ENCODE results near the gene SMAD1.

The SMAD1 gene

DNA sequence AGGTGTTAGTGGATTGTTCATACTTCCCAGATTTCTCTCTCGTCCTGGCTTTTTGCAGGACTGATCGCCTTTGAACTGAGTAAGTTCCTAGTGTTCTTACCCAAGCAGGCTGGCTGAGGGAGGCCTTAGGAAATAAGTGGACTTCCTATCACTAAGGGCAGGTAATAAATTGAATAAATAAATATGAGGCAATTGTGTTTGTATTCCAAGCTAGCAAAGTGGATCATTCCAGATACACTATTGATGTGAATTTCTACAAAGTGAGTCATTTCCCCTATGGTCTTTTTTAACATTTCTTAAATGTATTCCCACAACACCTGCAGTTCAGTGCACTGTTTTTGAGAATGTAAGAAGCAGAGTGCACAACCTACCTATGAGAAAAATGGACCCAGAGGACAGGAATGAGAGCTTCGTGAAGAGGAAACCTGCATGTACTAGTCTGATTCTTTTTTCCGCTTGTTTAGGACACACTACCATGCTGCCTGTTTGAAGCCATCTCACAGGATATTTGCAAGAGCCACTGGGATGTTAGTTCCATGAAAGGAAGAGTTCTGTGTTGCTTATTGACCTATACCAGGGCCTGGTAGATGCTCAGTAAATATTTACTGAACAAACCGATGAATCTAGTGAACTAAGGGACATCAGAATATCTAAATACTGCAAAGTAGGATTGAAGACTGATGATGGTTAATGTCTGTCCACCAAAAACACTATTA, 29.0 kb upstream of the SMAD1 start:
- Histone ChIP-seq H3K27ac (ENCODE audit: low read length) (no peak overlapping the region), H3K9ac (ENCODE audit: low read length in 2 of 2) (no peak overlapping the region), H3K36me3 (ENCODE audit: control insufficient read depth in 2 of 2, insufficient read depth in 2 of 2, low read length in 2 of 2) (no peaks in the 10 kb centered on the region), H3K4me1 (ENCODE audit: control insufficient read depth, insufficient read depth, low read length) (no peaks in the 10 kb centered on the region), H3K27me3 (ENCODE audit: control insufficient read depth in 1 of 2, insufficient read depth in 2 of 2, low read length in 2 of 2) (no peaks in the 10 kb centered on the region), H3K4me3 (ENCODE audit: low read length in 2 of 2) (no peak overlapping the region), H3K9me3 (ENCODE audit: control insufficient read depth in 2 of 2, low read length in 2 of 2) (no peaks in the 10 kb centered on the region)

DNA sequence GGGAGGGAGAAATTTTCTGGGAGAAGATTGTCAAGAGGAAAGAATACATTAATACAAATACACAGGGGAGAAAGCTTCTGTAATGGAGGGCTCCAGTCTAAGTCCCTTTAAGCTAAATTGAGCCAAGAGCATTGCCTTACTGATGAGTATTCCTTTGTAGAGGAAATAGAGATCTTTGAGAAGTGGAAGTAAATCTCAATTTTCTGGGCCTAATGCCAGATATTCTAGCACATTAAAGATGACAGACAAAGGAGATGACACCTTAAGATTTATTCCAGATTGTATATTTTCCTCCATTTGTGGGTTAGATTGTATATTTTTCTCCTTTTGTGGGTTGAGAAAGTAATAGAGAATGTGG, 28.5 kb upstream of the SMAD1 start:
- Histone ChIP-seq H3K4me3 (ENCODE audit: low read length in 2 of 2) (no peak overlapping the region), H3K27ac (ENCODE audit: low read length) (no peak overlapping the region), H3K27me3 (ENCODE audit: control insufficient read depth in 1 of 2, insufficient read depth in 2 of 2, low read length in 2 of 2) (no peaks in the 10 kb centered on the region), H3K9ac (ENCODE audit: low read length in 2 of 2) (no peak overlapping the region), H3K36me3 (ENCODE audit: control insufficient read depth in 2 of 2, insufficient read depth in 2 of 2, low read length in 2 of 2) (no peaks in the 10 kb centered on the region), H3K4me1 (ENCODE audit: control insufficient read depth, insufficient read depth, low read length) (no peaks in the 10 kb centered on the region), H3K9me3 (ENCODE audit: control insufficient read depth in 2 of 2, low read length in 2 of 2) (no peaks in the 10 kb centered on the region)

DNA sequence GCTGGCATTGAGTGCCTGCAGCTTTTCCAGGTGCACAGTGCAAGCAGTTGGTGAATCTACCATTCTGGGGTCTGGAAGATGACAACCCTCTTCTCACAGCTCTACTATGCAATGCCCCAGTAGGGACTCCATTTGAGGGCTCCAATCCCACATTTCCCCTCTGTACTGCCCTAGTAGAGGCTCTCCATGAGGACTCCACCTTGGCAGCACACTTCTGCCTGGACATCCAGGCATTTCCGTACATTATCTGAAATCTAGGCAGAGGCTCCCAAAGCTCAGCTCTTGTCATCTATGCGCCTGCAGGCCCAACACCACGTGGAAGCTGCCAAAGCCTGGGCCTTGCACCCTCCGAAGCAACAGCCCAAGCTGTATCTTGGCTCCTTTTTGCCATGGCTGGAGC, 8.4 kb upstream of the SMAD1 start:
- Histone ChIP-seq H3K27me3 (ENCODE audit: control insufficient read depth in 1 of 2, insufficient read depth in 2 of 2, low read length in 2 of 2) (no peaks in the 10 kb centered on the region), H3K9ac (ENCODE audit: low read length in 2 of 2) (no peak overlapping the region), H3K36me3 (ENCODE audit: control insufficient read depth in 2 of 2, insufficient read depth in 2 of 2, low read length in 2 of 2) (no peaks in the 10 kb centered on the region), H3K27ac (ENCODE audit: low read length) (no peak overlapping the region), H3K9me3 (ENCODE audit: control insufficient read depth in 2 of 2, low read length in 2 of 2) (no peaks in the 10 kb centered on the region), H3K4me3 (ENCODE audit: low read length in 2 of 2) (no peak overlapping the region), H3K4me1 (ENCODE audit: control insufficient read depth, insufficient read depth, low read length) (no peaks in the 10 kb centered on the region)

DNA sequence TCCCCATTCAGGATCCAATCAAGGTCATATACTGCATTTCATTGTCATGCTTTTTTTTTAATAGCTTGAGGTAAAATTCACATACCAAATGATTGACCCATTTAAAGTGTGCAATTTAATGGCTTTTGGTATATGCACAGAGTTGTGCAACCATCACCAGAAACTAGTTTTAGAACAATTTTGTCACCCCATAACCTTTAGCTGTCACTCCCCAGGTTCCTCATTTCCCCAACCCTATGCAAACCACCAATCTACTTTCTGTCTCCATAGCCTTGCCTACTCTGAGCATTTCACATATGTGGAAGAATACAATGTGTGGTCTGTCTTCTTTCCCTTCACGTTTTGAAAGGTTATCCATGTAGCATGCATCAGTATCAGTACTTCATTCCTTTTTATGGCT, 1.4 kb upstream of the SMAD1 start:
- Histone ChIP-seq H3K9me3 (ENCODE audit: control insufficient read depth in 2 of 2, low read length in 2 of 2) (no peaks in the 10 kb centered on the region), H3K36me3 (ENCODE audit: control insufficient read depth in 2 of 2, insufficient read depth in 2 of 2, low read length in 2 of 2) (no peaks in the 10 kb centered on the region), H3K27me3 (ENCODE audit: control insufficient read depth in 1 of 2, insufficient read depth in 2 of 2, low read length in 2 of 2) (no peaks in the 10 kb centered on the region), H3K4me1 (ENCODE audit: control insufficient read depth, insufficient read depth, low read length) (peaks cover 9% of the 10 kb centered on the region), H3K4me3 (ENCODE audit: low read length in 2 of 2) (no peak overlapping the region), H3K27ac (ENCODE audit: low read length) (no peak overlapping the region), H3K9ac (ENCODE audit: low read length in 2 of 2) (no peak overlapping the region)

DNA sequence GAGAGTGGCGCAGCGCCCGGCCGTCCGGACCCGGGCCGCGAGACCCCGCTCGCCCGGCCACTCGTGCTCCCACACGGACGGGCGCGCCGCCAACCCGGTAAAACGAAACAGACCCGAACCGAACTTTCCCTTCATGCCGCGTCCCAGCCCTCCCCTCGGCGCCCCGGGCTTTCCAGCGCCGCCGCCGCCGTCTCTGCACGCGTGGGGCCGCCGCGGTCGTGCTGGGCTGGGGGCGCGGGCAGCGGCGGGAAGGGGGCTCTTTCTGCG, 222 bp downstream of the SMAD1 start:
- H3K9me3 ChIP-seq (ENCODE audit: control insufficient read depth in 2 of 2, low read length in 2 of 2): no peaks in the 10 kb centered on the region
- H3K9ac ChIP-seq (ENCODE audit: low read length in 2 of 2): peak overlapping the region; percentile 82 to 90
- H3K27ac ChIP-seq (ENCODE audit: low read length): peak overlapping the region; percentile 92
- peak overlapping the region; percentile 58 to 86 for H3K4me3 ChIP-seq (ENCODE audit: low read length in 2 of 2)
- peaks cover 9% of the 10 kb centered on the region for H3K4me1 ChIP-seq (ENCODE audit: control insufficient read depth, insufficient read depth, low read length)
- no peaks in the 10 kb centered on the region for H3K36me3 ChIP-seq (ENCODE audit: control insufficient read depth in 2 of 2, insufficient read depth in 2 of 2, low read length in 2 of 2)
- no peaks in the 10 kb centered on the region for H3K27me3 ChIP-seq (ENCODE audit: control insufficient read depth in 1 of 2, insufficient read depth in 2 of 2, low read length in 2 of 2)

DNA sequence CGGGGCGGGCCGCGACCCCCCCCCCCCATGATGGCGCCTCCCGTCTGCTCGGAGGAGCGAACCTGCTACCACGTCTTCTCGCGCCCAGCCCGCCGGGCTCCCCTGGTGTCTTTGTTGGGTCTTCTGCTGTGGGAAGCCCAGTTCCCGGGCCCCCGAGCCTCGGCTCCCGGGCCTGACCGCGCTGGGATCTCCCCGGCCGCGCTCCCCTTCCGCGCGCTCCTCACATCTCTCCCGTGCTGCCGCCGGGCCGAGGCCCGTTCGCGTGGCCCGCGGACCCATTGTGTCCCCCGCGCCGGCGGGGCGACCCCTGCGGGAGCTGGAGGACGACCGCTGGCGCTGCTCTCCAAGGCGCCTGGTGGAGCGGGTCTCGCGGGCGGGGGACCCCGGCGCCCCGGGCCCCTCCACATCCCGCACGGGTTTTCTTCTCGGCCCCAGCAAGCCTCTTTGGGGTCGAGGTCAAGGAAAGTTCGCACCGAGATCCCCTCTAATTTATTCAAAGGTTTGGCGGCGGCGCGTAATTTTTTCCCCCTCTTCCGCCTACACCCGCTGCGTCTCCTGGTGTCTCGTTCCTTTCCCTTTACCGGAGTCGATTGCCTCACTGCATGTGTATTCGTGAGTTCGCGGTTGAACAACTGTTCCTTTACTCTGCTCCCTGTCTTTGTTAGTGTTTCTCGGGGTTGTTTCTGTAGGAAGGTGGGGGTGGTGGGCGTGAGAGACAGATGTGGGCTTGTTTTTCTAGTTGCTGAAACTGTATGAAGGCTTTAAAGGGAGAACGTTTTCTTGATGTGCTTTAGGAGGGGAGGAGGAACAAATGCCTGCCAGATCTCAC, 770 bp downstream of the SMAD1 start:
- peak overlapping the region; percentile 82 to 90 for H3K9ac ChIP-seq (ENCODE audit: low read length in 2 of 2)
- H3K9me3 ChIP-seq (ENCODE audit: control insufficient read depth in 2 of 2, low read length in 2 of 2): no peaks in the 10 kb centered on the region
- H3K27ac ChIP-seq (ENCODE audit: low read length): peak overlapping the region; percentile 92
- H3K4me1 ChIP-seq (ENCODE audit: control insufficient read depth, insufficient read depth, low read length): peaks cover 9% of the 10 kb centered on the region
- peak overlapping the region; percentile 58 to 86 for H3K4me3 ChIP-seq (ENCODE audit: low read length in 2 of 2)
- no peaks in the 10 kb centered on the region for H3K27me3 ChIP-seq (ENCODE audit: control insufficient read depth in 1 of 2, insufficient read depth in 2 of 2, low read length in 2 of 2)
- no peaks in the 10 kb centered on the region for H3K36me3 ChIP-seq (ENCODE audit: control insufficient read depth in 2 of 2, insufficient read depth in 2 of 2, low read length in 2 of 2)

DNA sequence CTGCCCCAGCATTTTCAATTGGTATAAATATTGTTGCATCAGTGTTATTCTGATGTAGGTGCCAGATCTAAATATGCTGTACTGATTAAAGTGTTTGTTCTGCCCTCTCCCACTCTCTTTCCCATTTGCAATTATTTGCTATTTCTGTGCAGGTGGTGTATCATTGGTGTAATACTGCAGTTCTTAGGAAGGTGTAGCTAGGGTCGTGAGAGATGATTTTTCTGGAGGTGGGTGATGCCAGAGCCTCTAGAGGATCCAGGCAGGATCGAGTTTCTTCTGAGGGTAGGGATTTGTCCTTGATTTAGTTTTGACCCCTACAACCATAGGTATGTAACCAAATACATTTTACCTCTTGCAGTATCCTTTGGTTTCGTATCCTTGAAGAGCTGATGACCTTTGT, 1.9 kb downstream of the SMAD1 start:
- peak overlapping the region; percentile 58 to 86 for H3K4me3 ChIP-seq (ENCODE audit: low read length in 2 of 2)
- no peaks in the 10 kb centered on the region for H3K27me3 ChIP-seq (ENCODE audit: control insufficient read depth in 1 of 2, insufficient read depth in 2 of 2, low read length in 2 of 2)
- no peaks in the 10 kb centered on the region for H3K9me3 ChIP-seq (ENCODE audit: control insufficient read depth in 2 of 2, low read length in 2 of 2)
- peaks cover 9% of the 10 kb centered on the region for H3K4me1 ChIP-seq (ENCODE audit: control insufficient read depth, insufficient read depth, low read length)
- H3K36me3 ChIP-seq (ENCODE audit: control insufficient read depth in 2 of 2, insufficient read depth in 2 of 2, low read length in 2 of 2): no peaks in the 10 kb centered on the region
- H3K27ac ChIP-seq (ENCODE audit: low read length): no peak overlapping the region
- peak overlapping the region; percentile 82 to 90 for H3K9ac ChIP-seq (ENCODE audit: low read length in 2 of 2)

DNA sequence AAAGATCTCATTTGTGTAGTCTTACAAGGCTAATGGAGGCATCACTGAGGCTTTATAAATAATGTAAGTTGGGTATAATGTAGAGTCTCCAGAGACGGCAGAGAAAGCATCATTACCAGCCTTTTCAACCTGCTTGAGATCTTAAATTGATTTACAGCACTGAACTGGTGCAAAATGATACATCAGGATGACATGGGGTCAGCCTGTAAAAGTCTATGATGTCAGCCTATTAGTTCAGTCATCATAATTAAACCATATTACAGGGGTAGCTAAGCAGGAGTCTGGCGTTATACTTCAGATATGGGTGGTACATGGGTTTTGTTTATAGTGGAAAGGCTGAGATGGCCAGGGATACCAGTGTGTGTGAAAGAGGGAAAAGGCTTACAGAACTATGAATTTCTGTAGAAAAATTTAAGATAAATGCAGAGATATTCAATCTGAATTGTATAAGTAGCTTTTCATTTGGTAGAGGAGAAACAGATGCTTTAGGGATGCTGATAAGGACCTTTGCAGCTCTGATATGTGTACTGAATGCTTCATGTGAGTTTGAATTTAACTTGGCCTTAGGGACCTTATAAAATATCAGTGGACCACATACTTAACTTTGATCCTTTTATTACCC, 2.7 kb downstream of the SMAD1 start:
- no peaks in the 10 kb centered on the region for H3K36me3 ChIP-seq (ENCODE audit: control insufficient read depth in 2 of 2, insufficient read depth in 2 of 2, low read length in 2 of 2)
- no peak overlapping the region for H3K27ac ChIP-seq (ENCODE audit: low read length)
- H3K9ac ChIP-seq (ENCODE audit: low read length in 2 of 2): no peak overlapping the region
- H3K4me3 ChIP-seq (ENCODE audit: low read length in 2 of 2): peak overlapping the region in 1 of 2 donors; percentile 10
- H3K9me3 ChIP-seq (ENCODE audit: control insufficient read depth in 2 of 2, low read length in 2 of 2): no peaks in the 10 kb centered on the region
- H3K4me1 ChIP-seq (ENCODE audit: control insufficient read depth, insufficient read depth, low read length): peaks cover 9% of the 10 kb centered on the region
- no peaks in the 10 kb centered on the region for H3K27me3 ChIP-seq (ENCODE audit: control insufficient read depth in 1 of 2, insufficient read depth in 2 of 2, low read length in 2 of 2)

DNA sequence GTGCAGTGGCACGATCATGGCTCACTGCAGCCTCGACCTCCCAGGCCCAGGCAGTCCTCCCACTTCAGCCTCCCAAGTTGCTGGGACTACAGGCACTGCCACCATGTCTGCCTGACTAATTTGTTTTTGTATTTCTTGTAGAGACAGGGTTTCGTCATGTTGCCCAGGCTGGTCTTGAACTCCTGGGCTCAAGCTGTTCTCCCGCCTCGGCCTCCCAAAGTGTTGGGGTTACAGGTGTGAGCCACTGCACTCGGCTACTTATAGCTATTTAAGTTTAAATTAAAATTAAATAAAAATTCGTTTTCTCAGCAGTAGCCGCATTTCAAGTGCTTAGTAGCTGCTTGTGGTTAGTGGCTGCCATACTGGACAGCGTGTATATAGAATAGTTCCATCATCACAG, 3.5 kb downstream of the SMAD1 start:
- Histone ChIP-seq H3K36me3 (ENCODE audit: control insufficient read depth in 2 of 2, insufficient read depth in 2 of 2, low read length in 2 of 2) (no peaks in the 10 kb centered on the region), H3K9ac (ENCODE audit: low read length in 2 of 2) (no peak overlapping the region), H3K27ac (ENCODE audit: low read length) (no peak overlapping the region), H3K27me3 (ENCODE audit: control insufficient read depth in 1 of 2, insufficient read depth in 2 of 2, low read length in 2 of 2) (no peaks in the 10 kb centered on the region), H3K4me1 (ENCODE audit: control insufficient read depth, insufficient read depth, low read length) (peaks cover 9% of the 10 kb centered on the region), H3K9me3 (ENCODE audit: control insufficient read depth in 2 of 2, low read length in 2 of 2) (no peaks in the 10 kb centered on the region), H3K4me3 (ENCODE audit: low read length in 2 of 2) (no peak overlapping the region)

DNA sequence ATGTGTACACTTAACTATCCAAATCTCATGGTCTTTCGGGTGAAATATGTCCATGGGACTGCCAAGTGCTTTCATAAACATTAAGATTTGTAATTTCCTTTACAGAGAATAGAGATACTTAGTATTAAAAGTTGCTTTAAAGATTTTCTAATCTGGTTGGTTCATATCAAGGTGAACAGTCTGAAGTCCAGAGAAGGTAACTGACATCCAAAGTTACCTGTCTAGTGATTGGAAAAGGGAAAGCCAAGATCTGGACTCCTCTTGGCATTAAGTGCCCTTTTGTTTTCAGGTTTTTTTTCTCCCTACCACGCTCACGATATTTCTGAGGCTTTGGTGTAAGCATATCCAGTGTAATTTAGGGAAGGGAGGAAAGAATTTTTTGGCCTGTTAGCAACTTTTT, 5.0 kb downstream of the SMAD1 start:
- Histone ChIP-seq H3K36me3 (ENCODE audit: control insufficient read depth in 2 of 2, insufficient read depth in 2 of 2, low read length in 2 of 2) (no peaks in the 10 kb centered on the region), H3K9me3 (ENCODE audit: control insufficient read depth in 2 of 2, low read length in 2 of 2) (no peaks in the 10 kb centered on the region), H3K27ac (ENCODE audit: low read length) (no peak overlapping the region), H3K9ac (ENCODE audit: low read length in 2 of 2) (no peak overlapping the region), H3K27me3 (ENCODE audit: control insufficient read depth in 1 of 2, insufficient read depth in 2 of 2, low read length in 2 of 2) (no peaks in the 10 kb centered on the region), H3K4me1 (ENCODE audit: control insufficient read depth, insufficient read depth, low read length) (peaks cover 9% of the 10 kb centered on the region), H3K4me3 (ENCODE audit: low read length in 2 of 2) (no peak overlapping the region)

DNA sequence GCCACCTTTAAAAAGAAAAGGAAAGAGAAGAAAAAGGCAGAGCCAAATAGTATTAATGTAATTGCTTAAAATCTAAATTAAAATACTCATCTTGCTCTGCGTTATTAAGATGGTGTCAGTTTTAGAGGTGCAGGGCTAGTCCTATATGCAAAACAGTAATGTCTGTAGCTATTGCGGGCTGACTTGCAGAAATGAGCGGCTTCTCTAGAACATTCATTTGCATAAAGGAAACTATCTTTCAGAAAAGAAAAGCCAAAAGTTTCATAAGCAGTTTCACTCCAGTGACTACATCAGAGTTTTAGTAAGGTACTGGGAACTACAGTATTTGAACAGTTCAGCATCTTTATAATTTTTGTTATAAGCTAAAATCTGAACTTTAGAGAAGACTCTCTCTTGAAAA, 6.0 kb downstream of the SMAD1 start:
- Histone ChIP-seq H3K4me3 (ENCODE audit: low read length in 2 of 2) (no peak overlapping the region), H3K4me1 (ENCODE audit: control insufficient read depth, insufficient read depth, low read length) (peaks cover 9% of the 10 kb centered on the region), H3K36me3 (ENCODE audit: control insufficient read depth in 2 of 2, insufficient read depth in 2 of 2, low read length in 2 of 2) (no peaks in the 10 kb centered on the region), H3K9ac (ENCODE audit: low read length in 2 of 2) (no peak overlapping the region), H3K27ac (ENCODE audit: low read length) (no peak overlapping the region), H3K9me3 (ENCODE audit: control insufficient read depth in 2 of 2, low read length in 2 of 2) (no peaks in the 10 kb centered on the region), H3K27me3 (ENCODE audit: control insufficient read depth in 1 of 2, insufficient read depth in 2 of 2, low read length in 2 of 2) (no peaks in the 10 kb centered on the region)

Data from stomach smooth muscle (tissue), 2 donors.